Glutamatergic neuron (in vitro differentiated cells): ENCODE measurements around the gene NUP42. TPM values are rescaled to one million over a fixed set of nuclear protein-coding genes. Genes with fewer than 3 reads are reported as not detected.

Experiments
- DNase-seq: peaks from one replicate; pipeline ENCODE4 v3.0.0; 2022
- H3K27ac Mint-ChIP-seq: one replicate; pipeline ENCODE4 v1.8.0; 2020; ENCODE audit warnings: mild to moderate bottlenecking, mixed read lengths, inconsistent platforms; ENCODE audit not compliant: unreplicated experiment
- H3K27me3 Mint-ChIP-seq: one replicate; pipeline ENCODE4 v1.8.0; 2020; ENCODE audit warnings: mild to moderate bottlenecking, moderate library complexity, mixed read lengths, inconsistent platforms; ENCODE audit not compliant: unreplicated experiment
- H3K36me3 Mint-ChIP-seq: one replicate; pipeline ENCODE4 v1.8.0; 2020; ENCODE audit warnings: mild to moderate bottlenecking, mixed read lengths, inconsistent platforms; ENCODE audit not compliant: unreplicated experiment
- H3K4me1 Mint-ChIP-seq: one replicate; pipeline ENCODE4 v1.8.0; 2020; ENCODE audit warnings: mild to moderate bottlenecking, low read depth, mixed read lengths, inconsistent platforms; ENCODE audit not compliant: unreplicated experiment
- H3K4me3 Mint-ChIP-seq: one replicate; pipeline ENCODE4 v1.8.0; 2020; ENCODE audit warnings: mild to moderate bottlenecking, mixed read lengths, inconsistent platforms; ENCODE audit not compliant: unreplicated experiment
- H3K9me3 Mint-ChIP-seq: one replicate; pipeline ENCODE4 v1.8.0; 2020; ENCODE audit warnings: mild to moderate bottlenecking, moderate library complexity, mixed read lengths, inconsistent platforms; ENCODE audit not compliant: unreplicated experiment
- total RNA-seq: library from RNA; stranded (reverse); fragmentation: NEBNext Ultra II Directional; extraction: Animal tissue kit (Norgen Biotek cat#: 25700); gene quantifications from one replicate; pipeline ENCODE4 v1.2.1, GENCODE V29; 2021; ENCODE audit not compliant: unreplicated experiment
- TF ChIP-seq, protein P1 (sequence below): fragments of 200-600 bp; sonication (generic); IDR thresholded peaks from one replicate; pipeline ENCODE4 v1.5.0; 2021; ENCODE audit not compliant: partially characterized antibody, unreplicated experiment

The NUP42 gene
- total RNA-seq, 1 donor from 2014 or later: 47.7 TPM

DNA sequence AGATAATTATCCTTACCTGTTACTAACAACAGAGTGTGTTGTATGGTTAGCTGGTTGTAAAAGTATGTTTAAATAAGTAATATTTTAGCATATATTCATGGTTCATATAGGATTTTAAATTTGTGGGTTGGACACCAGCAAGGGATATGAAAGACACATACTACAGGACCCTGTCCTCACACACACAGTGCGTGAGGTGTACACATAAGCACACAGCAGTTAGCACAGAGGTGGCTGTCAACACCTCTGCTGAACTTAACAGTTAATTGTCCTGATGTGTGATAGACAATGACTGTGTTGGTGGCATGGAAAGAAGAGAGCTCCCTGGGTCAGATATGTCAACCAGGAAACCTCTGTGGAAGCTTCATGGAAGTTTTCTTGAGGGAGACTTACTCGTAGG lies 23.3 kb upstream of the NUP42 start:
- Mint-ChIP-seq H3K9me3 (no peaks in the 10 kb centered on the region), H3K27me3 (no peaks in the 10 kb centered on the region)

DNA sequence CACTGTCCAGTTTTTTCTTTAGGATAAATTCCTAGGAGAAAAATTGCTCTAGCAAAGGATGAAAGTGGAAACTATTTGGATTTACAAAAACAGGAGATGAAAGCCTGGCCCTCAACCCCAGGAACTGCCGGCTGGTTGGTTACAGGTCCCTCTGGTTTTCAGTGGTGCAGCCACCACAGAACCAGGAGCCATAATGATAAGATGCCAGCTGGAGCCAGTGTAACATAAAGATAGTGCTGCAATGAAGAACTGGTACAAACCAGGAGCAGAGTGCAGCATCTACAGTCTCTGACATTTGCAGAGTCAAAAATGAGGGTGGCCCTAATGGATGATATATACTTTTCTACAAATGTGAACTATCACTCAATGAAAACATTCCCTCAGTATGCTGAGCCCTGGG lies 20.4 kb upstream of the NUP42 start:
- Mint-ChIP-seq H3K27ac (no peak overlapping the region), H3K9me3 (no peaks in the 10 kb centered on the region)

More for the DNA sequence above, 23.3 kb upstream of the NUP42 start:
- TF ChIP-seq, protein P1, sequence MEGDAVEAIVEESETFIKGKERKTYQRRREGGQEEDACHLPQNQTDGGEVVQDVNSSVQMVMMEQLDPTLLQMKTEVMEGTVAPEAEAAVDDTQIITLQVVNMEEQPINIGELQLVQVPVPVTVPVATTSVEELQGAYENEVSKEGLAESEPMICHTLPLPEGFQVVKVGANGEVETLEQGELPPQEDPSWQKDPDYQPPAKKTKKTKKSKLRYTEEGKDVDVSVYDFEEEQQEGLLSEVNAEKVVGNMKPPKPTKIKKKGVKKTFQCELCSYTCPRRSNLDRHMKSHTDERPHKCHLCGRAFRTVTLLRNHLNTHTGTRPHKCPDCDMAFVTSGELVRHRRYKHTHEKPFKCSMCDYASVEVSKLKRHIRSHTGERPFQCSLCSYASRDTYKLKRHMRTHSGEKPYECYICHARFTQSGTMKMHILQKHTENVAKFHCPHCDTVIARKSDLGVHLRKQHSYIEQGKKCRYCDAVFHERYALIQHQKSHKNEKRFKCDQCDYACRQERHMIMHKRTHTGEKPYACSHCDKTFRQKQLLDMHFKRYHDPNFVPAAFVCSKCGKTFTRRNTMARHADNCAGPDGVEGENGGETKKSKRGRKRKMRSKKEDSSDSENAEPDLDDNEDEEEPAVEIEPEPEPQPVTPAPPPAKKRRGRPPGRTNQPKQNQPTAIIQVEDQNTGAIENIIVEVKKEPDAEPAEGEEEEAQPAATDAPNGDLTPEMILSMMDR: no peak
- Mint-ChIP-seq H3K36me3 (no peaks in the 10 kb centered on the region), H3K27ac (no peak overlapping the region), H3K4me1 (no peaks in the 10 kb centered on the region), H3K4me3 (no peak overlapping the region)
- no peak for DNase-seq

DNA sequence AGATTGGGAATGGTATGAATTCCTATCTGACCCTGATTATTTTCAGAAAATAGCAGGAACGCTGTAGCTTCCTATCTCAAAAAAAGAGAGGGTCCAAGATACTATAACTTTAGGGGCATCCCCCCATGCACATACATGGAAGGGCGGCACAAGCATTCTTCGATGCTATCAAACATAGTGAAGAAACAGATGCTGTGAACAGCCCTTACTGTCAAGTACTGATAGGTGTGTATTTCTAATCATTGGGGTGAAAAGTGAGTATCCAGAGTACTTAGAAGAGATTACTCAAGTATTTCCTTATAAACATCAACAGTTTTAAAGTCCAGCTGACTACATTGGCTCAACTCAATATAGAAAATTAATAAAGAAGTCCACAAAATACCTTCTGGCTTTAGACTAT lies 17.0 kb upstream of the NUP42 start:
- no peaks in the 10 kb centered on the region for H3K27me3 Mint-ChIP-seq
- no peaks in the 10 kb centered on the region for H3K36me3 Mint-ChIP-seq
- DNase-seq: no peak
- TF ChIP-seq, protein P1: no peak
- no peak overlapping the region for H3K4me3 Mint-ChIP-seq
- H3K4me1 Mint-ChIP-seq: no peaks in the 10 kb centered on the region
- no peaks in the 10 kb centered on the region for H3K9me3 Mint-ChIP-seq
- H3K27ac Mint-ChIP-seq: no peak overlapping the region

More for the DNA sequence above, 20.4 kb upstream of the NUP42 start:
- Mint-ChIP-seq H3K27me3 (no peaks in the 10 kb centered on the region), H3K36me3 (no peaks in the 10 kb centered on the region), H3K4me1 (no peaks in the 10 kb centered on the region), H3K4me3 (no peak overlapping the region)
- TF ChIP-seq, protein P1: no peak
- DNase-seq: no peak

DNA sequence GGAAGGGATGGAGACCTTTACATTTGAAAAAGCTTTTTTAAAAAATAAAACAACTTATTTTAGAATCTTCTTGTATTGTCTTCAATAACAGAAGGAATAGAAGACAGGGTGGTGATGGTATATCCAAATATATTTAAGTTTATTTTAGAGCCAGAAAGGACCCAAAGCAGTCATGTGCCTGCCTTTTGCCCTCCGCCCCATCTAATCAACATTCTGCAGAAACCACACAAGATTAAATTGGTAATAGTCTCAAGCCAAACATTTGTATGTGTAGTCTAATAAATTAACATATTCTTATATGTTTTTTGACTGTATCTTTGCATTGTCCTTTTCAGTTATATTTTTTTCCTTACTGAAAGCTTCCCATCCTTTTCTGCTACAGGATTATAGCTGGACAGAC lies 16.5 kb upstream of the NUP42 start:
- Mint-ChIP-seq H3K36me3 (no peaks in the 10 kb centered on the region), H3K9me3 (no peaks in the 10 kb centered on the region), H3K4me3 (no peak overlapping the region), H3K4me1 (no peaks in the 10 kb centered on the region), H3K27ac (no peak overlapping the region), H3K27me3 (no peaks in the 10 kb centered on the region)
- TF ChIP-seq, protein P1: no peak
- DNase-seq: no peak

DNA sequence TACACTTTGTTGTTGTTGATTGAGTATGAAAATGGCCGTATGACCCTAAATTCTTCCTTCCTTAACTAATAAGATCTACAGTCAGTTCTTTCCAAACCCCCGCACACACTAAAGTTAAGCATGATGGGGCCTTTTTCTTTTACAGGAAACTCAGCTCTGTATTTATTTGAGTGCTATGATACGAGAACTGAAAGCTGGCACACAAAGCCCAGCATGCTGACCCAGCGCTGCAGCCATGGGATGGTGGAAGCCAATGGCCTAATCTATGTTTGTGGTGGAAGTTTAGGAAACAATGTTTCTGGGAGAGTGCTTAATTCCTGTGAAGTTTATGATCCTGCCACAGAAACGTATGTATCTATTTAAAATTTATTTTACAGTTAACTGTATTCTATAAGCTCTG lies 14.2 kb upstream of the NUP42 start:
- no peak overlapping the region for H3K4me3 Mint-ChIP-seq
- no peak overlapping the region for H3K27ac Mint-ChIP-seq
- H3K27me3 Mint-ChIP-seq: no peaks in the 10 kb centered on the region
- H3K36me3 Mint-ChIP-seq: no peaks in the 10 kb centered on the region
- H3K4me1 Mint-ChIP-seq: no peaks in the 10 kb centered on the region
- no peak for DNase-seq
- TF ChIP-seq, protein P1: no peak
- no peaks in the 10 kb centered on the region for H3K9me3 Mint-ChIP-seq
